Brain microvascular endothelial cell (primary cell): Measurements from ENCODE around the gene TFPI2.

ENCODE experiments used
- DNase-seq: peaks from one replicate; pipeline ENCODE4 v3.0.0-alpha.2; 2020
- H3K27ac ChIP-seq: fragments of 250-450 bp; sonication (Bioruptor Pico); 2 replicates; pipeline ENCODE4 v1.5.1; 2020; ENCODE audit warnings: mild to moderate bottlenecking, moderate library complexity
- H3K27me3 ChIP-seq: fragments of 250-450 bp; sonication (Bioruptor Pico); replicated peaks from 2 replicates; pipeline ENCODE4 v1.5.1; 2020; ENCODE audit warnings: mild to moderate bottlenecking
- H3K36me3 ChIP-seq: fragments of 250-450 bp; sonication (Bioruptor Pico); replicated peaks from 2 replicates; pipeline ENCODE4 v1.5.1; 2020; ENCODE audit warnings: mild to moderate bottlenecking
- H3K4me3 ChIP-seq: 2 replicates; pipeline ENCODE4 v1.5.1; 2011; ENCODE audit warnings: low read depth, mild to moderate bottlenecking, control low read depth, low read length, moderate library complexity
- in situ Hi-C: cut with HindIII; loops from 2 replicates; pipeline ENCODE4 v1.10.0; 2017; ENCODE audit warnings: low sequenced_read_pairs, low pct_ligation_motif_present
- TF ChIP-seq, protein P1 (sequence below): IDR thresholded peaks from 2 replicates; pipeline ENCODE4 v1.5.1; 2011; ENCODE audit warnings: low read depth, mild to moderate bottlenecking, moderate library complexity, low read length, control low read depth, inconsistent platforms; ENCODE audit errors: missing control alignments

The TFPI2 gene, protein sequence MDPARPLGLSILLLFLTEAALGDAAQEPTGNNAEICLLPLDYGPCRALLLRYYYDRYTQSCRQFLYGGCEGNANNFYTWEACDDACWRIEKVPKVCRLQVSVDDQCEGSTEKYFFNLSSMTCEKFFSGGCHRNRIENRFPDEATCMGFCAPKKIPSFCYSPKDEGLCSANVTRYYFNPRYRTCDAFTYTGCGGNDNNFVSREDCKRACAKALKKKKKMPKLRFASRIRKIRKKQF

DNA sequence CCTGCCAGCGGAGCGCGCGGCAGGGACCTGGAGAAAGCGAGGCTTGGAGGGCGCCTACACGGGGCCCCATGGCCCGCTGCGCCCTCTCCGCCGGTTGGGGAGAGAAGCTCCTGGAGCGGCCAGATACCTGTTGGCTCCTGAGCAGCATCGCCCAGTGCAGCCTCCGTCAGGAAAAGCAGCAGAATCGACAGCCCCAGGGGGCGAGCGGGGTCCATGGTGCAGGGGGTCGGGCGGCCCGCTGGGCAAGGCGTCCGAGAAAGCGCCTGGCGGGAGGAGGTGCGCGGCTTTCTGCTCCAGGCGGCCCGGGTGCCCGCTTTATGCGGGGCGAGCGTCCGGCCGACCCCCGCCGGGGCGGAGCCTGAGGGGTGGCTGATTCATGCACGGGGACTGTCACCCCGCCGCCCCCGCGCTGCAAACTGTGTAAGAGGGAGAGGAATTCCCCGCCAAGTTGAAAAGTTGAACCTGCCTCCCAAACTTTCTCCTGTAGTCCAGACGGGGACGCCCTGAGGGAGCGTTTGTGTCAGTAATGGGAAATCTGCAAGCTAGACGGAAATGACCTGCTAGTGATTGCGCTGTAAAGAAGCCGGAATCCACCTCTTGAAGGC lies at the start of gene TFPI2:
TFPI2 (minus strand) TSS at position 290 of the 605 bp plus-strand sequence; CDS start at position 215, 75 bp downstream.
- H3K27ac ChIP-seq: peak within 1 kb of the TSS; percentile 73
- in situ Hi-C loops: no loop called here
- H3K27me3 ChIP-seq: no peaks in the 10 kb centered on the region
- no peaks in the 10 kb centered on the region for H3K36me3 ChIP-seq
- TF ChIP-seq, protein P1, sequence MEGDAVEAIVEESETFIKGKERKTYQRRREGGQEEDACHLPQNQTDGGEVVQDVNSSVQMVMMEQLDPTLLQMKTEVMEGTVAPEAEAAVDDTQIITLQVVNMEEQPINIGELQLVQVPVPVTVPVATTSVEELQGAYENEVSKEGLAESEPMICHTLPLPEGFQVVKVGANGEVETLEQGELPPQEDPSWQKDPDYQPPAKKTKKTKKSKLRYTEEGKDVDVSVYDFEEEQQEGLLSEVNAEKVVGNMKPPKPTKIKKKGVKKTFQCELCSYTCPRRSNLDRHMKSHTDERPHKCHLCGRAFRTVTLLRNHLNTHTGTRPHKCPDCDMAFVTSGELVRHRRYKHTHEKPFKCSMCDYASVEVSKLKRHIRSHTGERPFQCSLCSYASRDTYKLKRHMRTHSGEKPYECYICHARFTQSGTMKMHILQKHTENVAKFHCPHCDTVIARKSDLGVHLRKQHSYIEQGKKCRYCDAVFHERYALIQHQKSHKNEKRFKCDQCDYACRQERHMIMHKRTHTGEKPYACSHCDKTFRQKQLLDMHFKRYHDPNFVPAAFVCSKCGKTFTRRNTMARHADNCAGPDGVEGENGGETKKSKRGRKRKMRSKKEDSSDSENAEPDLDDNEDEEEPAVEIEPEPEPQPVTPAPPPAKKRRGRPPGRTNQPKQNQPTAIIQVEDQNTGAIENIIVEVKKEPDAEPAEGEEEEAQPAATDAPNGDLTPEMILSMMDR: no peak
- H3K4me3 ChIP-seq: peak within 1 kb of the TSS; percentile 79
- peak; percentile 93 for DNase-seq

DNA sequence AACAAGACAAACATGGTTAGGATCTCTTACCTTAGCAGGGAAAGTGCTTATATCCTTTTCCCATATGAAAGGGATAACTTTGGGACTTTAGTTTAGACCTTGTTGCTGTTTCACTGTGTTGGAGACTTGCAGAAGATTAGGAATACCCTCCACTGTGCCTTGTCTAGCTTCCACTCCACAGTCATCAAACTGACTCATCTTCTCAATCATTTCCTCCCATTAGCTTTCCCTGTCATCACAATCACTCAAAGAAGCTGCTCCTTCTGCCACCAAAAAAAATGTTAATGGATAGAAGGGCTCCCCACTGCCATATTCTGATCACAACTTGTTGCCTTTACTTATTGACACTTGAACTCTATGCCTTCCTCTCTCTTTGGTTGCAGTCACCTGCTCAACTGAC lies 47.7 kb upstream of the TFPI2 start:
- Histone ChIP-seq H3K4me3 (no peak overlapping the region), H3K36me3 (no peaks in the 10 kb centered on the region), H3K27ac (no peak overlapping the region), H3K27me3 (no peaks in the 10 kb centered on the region)
- TF ChIP-seq, protein P1: no peak
- in situ Hi-C loops: no loop called here
- DNase-seq: no peak

DNA sequence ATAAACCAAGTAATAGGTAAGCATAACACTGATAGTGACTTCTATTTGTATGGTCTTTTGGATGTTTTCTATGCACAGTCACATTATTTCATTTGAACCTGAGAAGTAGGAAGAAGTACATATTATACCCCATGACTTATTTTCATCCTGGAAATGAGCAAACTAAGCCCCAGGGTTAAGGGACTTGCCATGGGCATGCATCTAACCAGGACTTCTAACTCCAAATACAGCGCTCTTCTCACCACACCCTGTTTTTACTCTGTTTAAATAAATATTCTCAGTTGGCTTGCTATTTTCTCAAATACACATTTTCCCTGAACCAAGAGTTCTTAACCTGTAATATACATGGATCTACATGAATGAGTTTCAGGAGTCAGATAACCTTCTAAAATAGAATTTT lies 47.3 kb upstream of the TFPI2 start:
- TF ChIP-seq, protein P1: no peak
- in situ Hi-C loops: no loop called here
- no peaks in the 10 kb centered on the region for H3K27me3 ChIP-seq
- H3K36me3 ChIP-seq: no peaks in the 10 kb centered on the region
- no peak overlapping the region for H3K4me3 ChIP-seq
- H3K27ac ChIP-seq: no peak overlapping the region
- DNase-seq: no peak

DNA sequence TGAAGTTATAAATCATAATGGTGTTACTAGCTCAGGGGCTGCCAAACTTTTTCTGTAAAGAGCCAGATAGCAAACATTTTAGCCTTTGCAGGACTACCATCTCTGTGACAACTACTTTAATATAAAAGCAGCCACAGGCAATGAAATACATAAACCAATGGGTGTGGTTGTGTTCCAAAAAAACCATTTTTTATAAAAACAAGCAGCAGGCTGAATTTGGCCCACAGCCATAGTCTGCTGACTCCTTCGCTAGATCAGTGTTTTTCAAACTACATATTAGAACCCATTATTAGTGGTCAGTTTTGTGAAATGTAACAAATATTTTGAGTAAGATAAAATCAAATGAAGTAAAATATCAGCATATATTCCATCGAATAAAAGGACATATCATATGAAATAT lies 44.5 kb upstream of the TFPI2 start:
- in situ Hi-C loops: no loop called here
- Histone ChIP-seq H3K4me3 (no peak overlapping the region), H3K36me3 (no peaks in the 10 kb centered on the region), H3K27ac (no peak overlapping the region), H3K27me3 (no peaks in the 10 kb centered on the region)
- no peak for DNase-seq
- TF ChIP-seq, protein P1: no peak

DNA sequence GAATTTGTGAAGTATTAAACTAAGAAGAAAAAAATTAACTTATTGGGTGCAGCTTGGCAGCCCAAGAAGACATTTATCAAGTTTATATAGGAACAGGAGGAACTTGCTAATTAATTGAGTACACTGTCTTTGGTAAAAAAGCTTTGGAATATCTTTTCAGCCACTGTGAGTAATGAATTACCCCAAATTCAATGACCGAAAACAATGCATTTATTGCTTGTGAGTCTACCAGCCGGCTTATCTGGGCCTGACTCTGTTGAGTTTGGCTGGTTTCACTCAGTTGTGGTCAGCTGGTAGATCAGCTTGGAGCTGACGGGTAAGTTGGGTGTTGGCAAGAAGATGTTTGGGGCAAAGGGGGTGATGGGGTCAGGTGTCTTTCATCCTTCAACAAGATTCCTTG lies 42.6 kb upstream of the TFPI2 start:
- H3K4me3 ChIP-seq: no peak overlapping the region
- no peak overlapping the region for H3K27ac ChIP-seq
- TF ChIP-seq, protein P1: no peak
- DNase-seq: no peak
- in situ Hi-C loops: no loop called here
- H3K27me3 ChIP-seq: no peaks in the 10 kb centered on the region
- H3K36me3 ChIP-seq: no peaks in the 10 kb centered on the region
